ENCODE measurements around the gene SERF2. TPM values are rescaled to one million over a fixed set of nuclear protein-coding genes. Genes with fewer than 3 reads are reported as not detected.

SERF2 gene
- total RNA-seq, 1 donor from 2014 or later = 539 TPM

- Mint-ChIP-seq H3K4me3 (no peak overlapping the region), H3K36me3 (peaks cover 46% of the 10 kb centered on the region), H3K9me3 (no peaks in the 10 kb centered on the region), H3K4me1 (no peaks in the 10 kb centered on the region), H3K27me3 (ENCODE audit: low read depth) (no peaks in the 10 kb centered on the region), H3K27ac (no peak overlapping the region)
- no peak for TF ChIP-seq CTCF (IDR thresholded peaks at IDR 0.05; ENCODE audit: unreplicated experiment)
- no peak for DNase-seq (ENCODE audit: low spot score in 2 of 2, unreplicated experiment in 2 of 2)
These were observed 29.3 kb upstream of the SERF2 start for GRCh38 chr15:43762824-43763223.

- TF ChIP-seq CTCF (IDR thresholded peaks at IDR 0.05; ENCODE audit: unreplicated experiment) = no peak
- no peaks in the 10 kb centered on the region for H3K9me3 Mint-ChIP-seq
- no peak for DNase-seq (ENCODE audit: low spot score in 2 of 2, unreplicated experiment in 2 of 2)
- no peaks in the 10 kb centered on the region for H3K27me3 Mint-ChIP-seq (ENCODE audit: low read depth)
- peaks cover 55% of the 10 kb centered on the region for H3K36me3 Mint-ChIP-seq
- no peaks in the 10 kb centered on the region for H3K4me1 Mint-ChIP-seq
- H3K4me3 Mint-ChIP-seq = no peak overlapping the region
- no peak overlapping the region for H3K27ac Mint-ChIP-seq
These were observed 28.2 kb upstream of the SERF2 start for GRCh38 chr15:43763819-43764446.

DNA sequence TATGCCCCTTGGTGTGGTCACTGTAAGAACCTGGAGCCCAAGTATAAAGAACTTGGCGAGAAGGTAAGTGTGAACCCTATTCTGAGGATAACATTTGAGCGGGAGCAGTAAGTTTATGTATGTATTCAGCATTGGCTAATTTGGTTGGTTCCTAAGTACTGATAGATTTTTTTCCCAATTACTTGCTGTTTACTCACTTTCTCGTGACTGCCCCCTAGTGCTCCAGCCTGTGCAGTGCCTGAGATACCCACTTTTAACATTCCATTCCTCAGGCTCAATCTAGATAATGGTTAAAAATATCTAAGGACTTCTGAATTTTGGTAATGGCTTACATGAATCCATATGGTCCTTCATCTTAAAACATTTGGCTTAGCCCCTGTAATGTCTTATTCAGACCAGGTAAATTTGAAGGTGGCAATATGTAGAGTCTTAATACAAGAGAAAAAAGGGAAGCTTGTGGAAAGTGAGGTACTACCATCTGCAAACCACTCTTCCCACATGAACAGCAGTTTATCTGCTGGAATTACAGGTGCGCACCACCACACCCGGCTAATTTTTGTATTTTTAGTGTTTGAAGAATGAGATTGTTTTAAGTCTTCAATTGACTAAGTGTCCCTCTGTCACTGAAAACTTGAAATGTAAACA is 22.4 kb upstream of the SERF2 start:
- Mint-ChIP-seq H3K4me1 (no peaks in the 10 kb centered on the region), H3K27me3 (ENCODE audit: low read depth) (no peaks in the 10 kb centered on the region), H3K27ac (no peak overlapping the region), H3K36me3 (peaks cover 49% of the 10 kb centered on the region), H3K9me3 (no peaks in the 10 kb centered on the region), H3K4me3 (no peak overlapping the region)
- TF ChIP-seq CTCF (IDR thresholded peaks at IDR 0.05; ENCODE audit: unreplicated experiment) = peak; percentile 78
- peak; percentile 30 to 59 for DNase-seq (ENCODE audit: low spot score in 2 of 2, unreplicated experiment in 2 of 2)

DNA sequence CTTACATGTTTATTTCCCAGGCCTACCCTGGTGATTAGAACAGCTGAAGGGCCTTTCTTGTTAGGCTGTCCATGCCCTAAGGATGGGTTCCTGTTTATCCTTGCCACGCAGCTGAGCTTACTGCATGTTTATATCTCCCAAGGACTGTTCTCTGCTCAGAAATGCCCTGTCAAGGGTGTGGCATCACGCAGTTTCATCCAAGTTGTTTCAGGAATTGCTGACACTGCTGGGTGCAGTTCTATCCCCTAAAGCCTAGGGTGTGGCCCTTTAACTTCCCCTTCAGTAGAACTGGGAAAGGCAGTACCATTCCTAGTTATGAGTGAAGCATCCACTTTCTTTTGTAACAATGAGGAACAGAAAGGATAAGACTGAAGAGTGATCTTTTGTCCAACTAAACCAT is 20.3 kb upstream of the SERF2 start:
- peaks cover 3% of the 10 kb centered on the region for H3K4me1 Mint-ChIP-seq
- H3K36me3 Mint-ChIP-seq = peaks cover 37% of the 10 kb centered on the region
- H3K9me3 Mint-ChIP-seq = no peaks in the 10 kb centered on the region
- no peak overlapping the region for H3K27ac Mint-ChIP-seq
- H3K4me3 Mint-ChIP-seq = no peak overlapping the region
- TF ChIP-seq CTCF (IDR thresholded peaks at IDR 0.05; ENCODE audit: unreplicated experiment) = no peak
- no peaks in the 10 kb centered on the region for H3K27me3 Mint-ChIP-seq (ENCODE audit: low read depth)
- DNase-seq (ENCODE audit: low spot score in 2 of 2, unreplicated experiment in 2 of 2) = no peak

DNA sequence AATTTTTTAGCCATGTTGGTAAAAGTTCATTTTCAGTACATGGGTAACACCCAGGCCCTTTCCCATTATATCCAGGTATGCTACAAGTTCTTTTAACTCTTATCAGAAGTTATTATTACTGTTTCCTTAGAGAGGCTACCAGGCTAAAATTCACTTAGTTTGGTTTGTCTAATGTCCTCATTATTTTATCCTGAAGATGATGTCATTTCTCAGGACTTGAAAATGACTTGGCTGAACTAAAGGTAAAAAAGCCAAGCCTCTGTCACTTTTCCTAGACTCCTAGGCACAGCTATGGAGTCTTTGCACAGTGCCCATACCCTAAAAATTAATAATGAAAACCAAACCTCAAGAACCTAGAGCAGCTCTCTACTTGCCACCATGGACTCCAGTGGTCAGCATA is 19.5 kb upstream of the SERF2 start:
- no peaks in the 10 kb centered on the region for H3K9me3 Mint-ChIP-seq
- no peak overlapping the region for H3K4me3 Mint-ChIP-seq
- no peak for TF ChIP-seq CTCF (IDR thresholded peaks at IDR 0.05; ENCODE audit: unreplicated experiment)
- DNase-seq (ENCODE audit: low spot score in 2 of 2, unreplicated experiment in 2 of 2) = no peak
- H3K27me3 Mint-ChIP-seq (ENCODE audit: low read depth) = peaks cover 6% of the 10 kb centered on the region
- peaks cover 9% of the 10 kb centered on the region for H3K4me1 Mint-ChIP-seq
- no peak overlapping the region for H3K27ac Mint-ChIP-seq
- peaks cover 36% of the 10 kb centered on the region for H3K36me3 Mint-ChIP-seq

All from mesothelial cell of epicardium (in vitro differentiated cells).